Esophagus muscularis mucosa (tissue), 4 donors: ENCODE data around the gene MOB2. TPM values are rescaled to one million over a fixed set of nuclear protein-coding genes. Genes with fewer than 3 reads are reported as not detected.
"Not testable (repeated sequence)": the region's sequence is repeated elsewhere in the genome, so short reads cannot be mapped to it uniquely, and the experiment has no call there.

Experiments
- DNase-seq: peaks from one replicate; pipeline ENCODE4 v3.0.0-alpha.2; 2017; ENCODE audit errors: extremely low spot score
- H3K27ac ChIP-seq, 4 donors: fragments of 200-600 bp; sonication (generic); replicated peaks in 1 of 4; 1 replicate in 3 of 4; 2 replicates in 1 of 4; pipeline ENCODE4 v1.5.1; 2016 to 2019; ENCODE audit warnings: mild to moderate bottlenecking in 1 of 4
- H3K27me3 ChIP-seq, 4 donors: fragments of 200-600 bp; sonication (generic); one replicate each; pipeline versions ENCODE4 v1.5.1 to v1.6.0; 2016 to 2019
- H3K36me3 ChIP-seq, 4 donors: fragments of 200-600 bp; sonication (generic); one replicate each; pipeline ENCODE4 v1.5.1; 2016 to 2019
- H3K4me1 ChIP-seq, 4 donors: fragments of 200-600 bp; sonication (generic); one replicate each; pipeline ENCODE4 v1.5.1; 2016 to 2019
- H3K4me3 ChIP-seq, 4 donors: fragments of 200-600 bp; sonication (generic); 1 replicate in 2 of 4; 2 replicates in 2 of 4; pipeline ENCODE4 v1.5.1; 2016 to 2019; ENCODE audit warnings: mild to moderate bottlenecking in 4 of 4, moderate library complexity in 1 of 4
- H3K9me3 ChIP-seq, 4 donors: fragments of 200-600 bp; sonication (generic); 1 replicate in 3 of 4; 2 replicates in 1 of 4; pipeline ENCODE4 v1.5.1; 2016 to 2019
- CTCF ChIP-seq, 3 experiments: fragments of 200-600 bp in 2 of 3; fragments of 450-650 bp in 1 of 3; sonication (generic) in 2 of 3; IDR thresholded peaks; one replicate each; pipeline ENCODE4 v1.5.1; 2017 to 2019; ENCODE audit warnings: antibody characterized with exemption in 3 of 3, mild to moderate bottlenecking in 2 of 3, moderate library complexity in 1 of 3
- EP300 ChIP-seq: sonication (generic); formaldehyde crosslinking; IDR thresholded peaks from one replicate; pipeline ENCODE4 v1.6.1; 2017; ENCODE audit warnings: antibody characterized with exemption
- POLR2A ChIP-seq: fragments of 450-650 bp; IDR thresholded peaks from one replicate; pipeline ENCODE4 v1.6.1; 2017; ENCODE audit warnings: antibody characterized with exemption, moderate library complexity, mild to moderate bottlenecking, low read depth
- POLR2AphosphoS5 ChIP-seq, 2 donors: sonication (generic); formaldehyde crosslinking; IDR thresholded peaks; one replicate each; pipeline ENCODE4 v1.6.1; 2017; ENCODE audit warnings: antibody characterized with exemption in 2 of 2
- WGBS: methylation state at CpG from one replicate; pipeline ENCODE4 v1.1.5; 2018; 5-methylcytosine and 5-hydroxymethylcytosine counted together
- intact Hi-C: fragments of 100-400 bp; cut with DNase I; formaldehyde crosslinking; loops from one replicate; pipeline ENCODE4 v1.15.1; 2023
- total RNA-seq, 4 donors: library from RNA; depleted of rRNA; stranded (reverse); fragments of >200 nt; gene quantifications; one replicate each; pipeline versions ENCODE4 v1.1.0 to v1.2.1, GENCODE V29; 2016

MOB2 gene
- total RNA-seq, 4 donors from 2014 or later: 66.6 to 115 (median 89.5) TPM

GRCh38 chr11:1514336-1515061 is 27.9 kb upstream of the MOB2 start:
- peaks cover 45 to 94% (median 81%) of the 10 kb centered on the region in 4 donors for H3K4me1 ChIP-seq
- no peaks in the 10 kb centered on the region for H3K27me3 ChIP-seq
- intact Hi-C loops: loop anchor here (2.0 kb wide), 2 partner anchors 60 to 312 kb away; no protein-coding TSS in a partner anchor
- whole genome bisulfite sequencing: 67% methylated on average over 23 of the region's 31 CpGs
- H3K36me3 ChIP-seq: no peaks in the 10 kb centered on the region
- TF ChIP-seq CTCF (IDR thresholded peaks at IDR 0.05): no peak
- no peak for TF ChIP-seq POLR2AphosphoS5 (IDR thresholded peaks at IDR 0.05)
- TF ChIP-seq EP300: no peak
- TF ChIP-seq POLR2A: no peak
- H3K9me3 ChIP-seq: no peaks in the 10 kb centered on the region
- no peak for DNase-seq
- H3K4me3 ChIP-seq: peak overlapping the region in 2 of 4 donors; percentile 11 to 17
- H3K27ac ChIP-seq: peak overlapping the region in 2 of 4 donors; percentile 31 to 34

GRCh38 chr11:1513326-1514296 is 27.0 kb upstream of the MOB2 start:
- H3K4me3 ChIP-seq: no peak overlapping the region
- peak overlapping the region in 2 of 4 donors; percentile 31 to 54 for H3K27ac ChIP-seq
- 70% methylated on average over 17 of the region's 23 CpGs for WGBS

GRCh38 chr11:1512531-1513258 is 26.1 kb upstream of the MOB2 start:
- H3K4me3 ChIP-seq, H3K36me3 ChIP-seq, DNase-seq, intact Hi-C loops, H3K27me3 ChIP-seq, H3K9me3 ChIP-seq: not testable (repeated sequence)
- 76% methylated on average over 7 of the region's 9 CpGs for WGBS
- H3K27ac ChIP-seq: peak overlapping the region in 1 of 4 donors; percentile 54
- peaks cover 58 to 94% (median 84%) of the 10 kb centered on the region in 4 donors for H3K4me1 ChIP-seq

More at GRCh38 chr11:1513326-1514296, 27.0 kb upstream of the MOB2 start:
- Histone ChIP-seq H3K36me3 (no peaks in the 10 kb centered on the region), H3K27me3 (no peaks in the 10 kb centered on the region), H3K4me1 (peaks cover 50 to 94% (median 83%) of the 10 kb centered on the region in 4 donors), H3K9me3 (no peaks in the 10 kb centered on the region)
- no peak for TF ChIP-seq POLR2A
- TF ChIP-seq EP300: no peak
- TF ChIP-seq CTCF (IDR thresholded peaks at IDR 0.05): no peak
- no peak for TF ChIP-seq POLR2AphosphoS5 (IDR thresholded peaks at IDR 0.05)
- intact Hi-C loops: loop anchor here (2.0 kb wide), 2 partner anchors 59 to 311 kb away; no protein-coding TSS in a partner anchor
- no peak for DNase-seq

GRCh38 chr11:1511937-1512496 is 25.4 kb upstream of the MOB2 start:
- Histone ChIP-seq H3K27ac (peak overlapping the region in 1 of 4 donors; percentile 8), H3K4me1 (peaks cover 58 to 94% (median 84%) of the 10 kb centered on the region in 4 donors), H3K4me3 (no peak overlapping the region), H3K9me3 (no peaks in the 10 kb centered on the region), H3K36me3 (no peaks in the 10 kb centered on the region), H3K27me3 (no peaks in the 10 kb centered on the region)
- WGBS: 80% methylated on average over 9 of the region's 12 CpGs
- intact Hi-C loops: no loop called here
- no peak for DNase-seq
- TF ChIP-seq POLR2AphosphoS5 (IDR thresholded peaks at IDR 0.05): no peak
- no peak for TF ChIP-seq CTCF (IDR thresholded peaks at IDR 0.05)
- TF ChIP-seq POLR2A: no peak
- TF ChIP-seq EP300: no peak
